WTC11 (cell line): Measurements from ENCODE around the gene IFITM10. TPM values are rescaled to one million over a fixed set of nuclear protein-coding genes. Genes with fewer than 3 reads are reported as not detected.

ENCODE experiments used
- ATAC-seq: fragments of 200-7000 bp; cut with Tn5 transposase; 2 replicates; pipeline ENCODE4 v1.10.0; 2021; ENCODE audit warnings: mild to moderate bottlenecking, moderate library complexity
- CTCF ChIA-PET: fragments of 300-600 bp; sonication (Branson Sonifier 250); formaldehyde crosslinking; loops from one replicate; lab custom pipeline; 2021; ENCODE audit warnings: antibody characterized with exemption; lab: Charles Lee
- POLR2A ChIA-PET: fragments of 350-600 bp; sonication (Branson Sonifier 250); formaldehyde crosslinking; loops from one replicate; lab custom pipeline; 2021; ENCODE audit warnings: antibody characterized with exemption; lab: Charles Lee
- DNase-seq: peaks from one replicate; pipeline ENCODE4 v3.0.0; 2021; ENCODE audit warnings: low spot score
- H3K27ac Mint-ChIP-seq: 2 replicates; pipeline ENCODE4 v1.8.0; 2021; ENCODE audit warnings: mixed read lengths
- H3K27me3 Mint-ChIP-seq: 2 replicates; pipeline ENCODE4 v1.8.0; 2021; ENCODE audit warnings: low read depth, mild to moderate bottlenecking, moderate library complexity, mixed read lengths
- H3K36me3 Mint-ChIP-seq: 2 replicates; pipeline ENCODE4 v1.8.0; 2021; ENCODE audit warnings: mixed read lengths
- H3K4me1 Mint-ChIP-seq: 2 replicates; pipeline ENCODE4 v1.8.0; 2022; ENCODE audit warnings: mixed read lengths
- H3K4me3 Mint-ChIP-seq: 2 replicates; pipeline ENCODE4 v1.8.0; 2021; ENCODE audit warnings: mild to moderate bottlenecking, moderate library complexity, mixed read lengths
- H3K9me3 Mint-ChIP-seq: 2 replicates; pipeline ENCODE4 v1.8.0; 2021; ENCODE audit warnings: mixed read lengths
- AFF4 ChIP-seq: sonication (generic); formaldehyde crosslinking; IDR thresholded peaks from 2 replicates; pipeline ENCODE4 v1.8.1; 2023; ENCODE audit warnings: mild to moderate bottlenecking, missing genetic modification reagents, borderline replicate concordance
- ELF4 ChIP-seq: sonication (generic); formaldehyde crosslinking; IDR thresholded peaks from 2 replicates; pipeline ENCODE4 v1.8.1; 2022; ENCODE audit warnings: low read depth, mild to moderate bottlenecking, moderate library complexity, missing genetic modification reagents
- ESRRA ChIP-seq: sonication (generic); formaldehyde crosslinking; IDR thresholded peaks from 2 replicates; pipeline ENCODE4 v1.8.1; 2022; ENCODE audit warnings: mild to moderate bottlenecking, missing genetic modification reagents, borderline replicate concordance
- GTF2I ChIP-seq: fragments of 250-450 bp; sonication (Bioruptor Pico); conservative IDR thresholded peaks from 2 replicates; pipeline ENCODE4 v1.4.0; 2021; ENCODE audit warnings: mild to moderate bottlenecking
- JAZF1 ChIP-seq: fragments of 250-450 bp; sonication (Bioruptor Pico); IDR thresholded peaks from 2 replicates; pipeline ENCODE4 v1.9.0; 2021; ENCODE audit warnings: moderate library complexity, mild to moderate bottlenecking, inconsistent platforms
- OVOL2 ChIP-seq: fragments of 250-450 bp; sonication (Bioruptor Pico); IDR thresholded peaks from 2 replicates; pipeline ENCODE4 v1.9.0; 2021; ENCODE audit warnings: mild to moderate bottlenecking, borderline replicate concordance
- PRDM15 ChIP-seq: sonication (generic); formaldehyde crosslinking; IDR thresholded peaks from 2 replicates; pipeline ENCODE4 v1.8.0; 2022; ENCODE audit warnings: missing genetic modification reagents
- ZNF232 ChIP-seq: sonication (generic); formaldehyde crosslinking; IDR thresholded peaks from 2 replicates; pipeline ENCODE4 v1.8.0; 2022; ENCODE audit warnings: mild to moderate bottlenecking, missing genetic modification reagents
- total RNA-seq: library from RNA; stranded (reverse); gene quantifications from 3 replicates; pipeline ENCODE4 v1.2.3, GENCODE V29; 2021
- TF ChIP-seq, protein P1 (sequence below): sonication (generic); formaldehyde crosslinking; IDR thresholded peaks from 2 replicates; pipeline ENCODE4 v1.8.1; 2023; ENCODE audit warnings: mild to moderate bottlenecking, moderate library complexity, missing genetic modification reagents
- TF ChIP-seq, protein P2 (sequence below): sonication (generic); formaldehyde crosslinking; IDR thresholded peaks from 2 replicates; pipeline ENCODE4 v1.8.1; 2022; ENCODE audit warnings: low read depth, missing genetic modification reagents, borderline replicate concordance
- TF ChIP-seq, protein P3 (sequence below): sonication (generic); formaldehyde crosslinking; conservative IDR thresholded peaks from 2 replicates; pipeline ENCODE4 v1.8.1; 2023; ENCODE audit warnings: mild to moderate bottlenecking, low read depth, missing genetic modification reagents, moderate library complexity
- TF ChIP-seq, protein P4 (sequence below): fragments of 250-450 bp; sonication (Bioruptor Pico); IDR thresholded peaks from 2 replicates; pipeline ENCODE4 v1.9.0; 2021; ENCODE audit warnings: mild to moderate bottlenecking

Gene IFITM10
- total RNA-seq, 1 experiment from 2014 or later, result 1.7 TPM

GRCh38 chr11:1702506-1702905, 47.9 kb downstream of the IFITM10 start (continued):
- TF ChIP-seq, protein P1, sequence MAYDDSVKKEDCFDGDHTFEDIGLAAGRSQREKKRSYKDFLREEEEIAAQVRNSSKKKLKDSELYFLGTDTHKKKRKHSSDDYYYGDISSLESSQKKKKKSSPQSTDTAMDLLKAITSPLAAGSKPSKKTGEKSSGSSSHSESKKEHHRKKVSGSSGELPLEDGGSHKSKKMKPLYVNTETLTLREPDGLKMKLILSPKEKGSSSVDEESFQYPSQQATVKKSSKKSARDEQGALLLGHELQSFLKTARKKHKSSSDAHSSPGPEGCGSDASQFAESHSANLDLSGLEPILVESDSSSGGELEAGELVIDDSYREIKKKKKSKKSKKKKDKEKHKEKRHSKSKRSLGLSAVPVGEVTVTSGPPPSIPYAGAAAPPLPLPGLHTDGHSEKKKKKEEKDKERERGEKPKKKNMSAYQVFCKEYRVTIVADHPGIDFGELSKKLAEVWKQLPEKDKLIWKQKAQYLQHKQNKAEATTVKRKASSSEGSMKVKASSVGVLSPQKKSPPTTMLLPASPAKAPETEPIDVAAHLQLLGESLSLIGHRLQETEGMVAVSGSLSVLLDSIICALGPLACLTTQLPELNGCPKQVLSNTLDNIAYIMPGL, result no peak
- no peak for TF ChIP-seq ZNF232 (CRISPR knock-in tag)

- CTCF ChIA-PET, result interaction anchor here (0.7 to 2.8 kb wide), 7 partner anchors 49 to 298 kb away, joined by 3 to 17 read pairs (median 3); no protein-coding TSS in a partner anchor
Measured at GRCh38 chr11:1701091-1701807, 49.1 kb downstream of the IFITM10 start.

DNA sequence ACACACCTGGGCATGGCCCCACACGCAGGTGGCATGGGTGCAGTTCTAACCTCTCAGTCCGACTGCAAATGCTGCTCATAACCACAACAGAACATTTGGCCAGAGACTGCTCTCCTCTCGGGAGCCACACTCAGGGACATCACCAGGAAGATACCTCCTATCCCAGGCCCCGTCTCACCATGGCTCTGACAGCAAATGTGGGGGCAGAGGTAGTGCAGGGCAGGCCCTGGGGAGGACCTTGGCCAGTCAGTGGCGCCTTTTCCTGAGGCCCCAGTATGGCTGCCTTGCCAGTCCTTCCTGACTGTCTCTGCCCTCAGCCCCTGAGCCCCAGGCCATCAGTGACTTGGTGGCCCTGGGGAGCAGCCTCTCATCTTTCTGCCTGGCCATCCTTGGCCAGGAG, 50.6 kb downstream of the IFITM10 start:
- no peak for ATAC-seq
- no peak overlapping the region for H3K27ac Mint-ChIP-seq
- ChIA-PET CTCF (interaction anchor here (1.1 to 2.3 kb wide), 3 partner anchors 47 to 177 kb away, joined by 3 to 8 read pairs (median 4); no protein-coding TSS in a partner anchor), POLR2A (no interaction called here)
- no peak overlapping the region for H3K4me3 Mint-ChIP-seq
- no peak for TF ChIP-seq ESRRA (CRISPR knock-in tag)
- TF ChIP-seq JAZF1 (CRISPR knock-in tag), result no peak
- H3K27me3 Mint-ChIP-seq, result peaks cover 32% of the 10 kb centered on the region
- no peak for DNase-seq
- no peaks in the 10 kb centered on the region for H3K4me1 Mint-ChIP-seq
- no peaks in the 10 kb centered on the region for H3K36me3 Mint-ChIP-seq
- peaks cover 27% of the 10 kb centered on the region for H3K9me3 Mint-ChIP-seq

More at GRCh38 chr11:1701091-1701807, 49.1 kb downstream of the IFITM10 start:
- TF ChIP-seq, protein P2, sequence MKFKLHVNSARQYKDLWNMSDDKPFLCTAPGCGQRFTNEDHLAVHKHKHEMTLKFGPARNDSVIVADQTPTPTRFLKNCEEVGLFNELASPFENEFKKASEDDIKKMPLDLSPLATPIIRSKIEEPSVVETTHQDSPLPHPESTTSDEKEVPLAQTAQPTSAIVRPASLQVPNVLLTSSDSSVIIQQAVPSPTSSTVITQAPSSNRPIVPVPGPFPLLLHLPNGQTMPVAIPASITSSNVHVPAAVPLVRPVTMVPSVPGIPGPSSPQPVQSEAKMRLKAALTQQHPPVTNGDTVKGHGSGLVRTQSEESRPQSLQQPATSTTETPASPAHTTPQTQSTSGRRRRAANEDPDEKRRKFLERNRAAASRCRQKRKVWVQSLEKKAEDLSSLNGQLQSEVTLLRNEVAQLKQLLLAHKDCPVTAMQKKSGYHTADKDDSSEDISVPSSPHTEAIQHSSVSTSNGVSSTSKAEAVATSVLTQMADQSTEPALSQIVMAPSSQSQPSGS, result no peak
- TF ChIP-seq GTF2I (CRISPR knock-in tag), result no peak
- TF ChIP-seq, protein P3, sequence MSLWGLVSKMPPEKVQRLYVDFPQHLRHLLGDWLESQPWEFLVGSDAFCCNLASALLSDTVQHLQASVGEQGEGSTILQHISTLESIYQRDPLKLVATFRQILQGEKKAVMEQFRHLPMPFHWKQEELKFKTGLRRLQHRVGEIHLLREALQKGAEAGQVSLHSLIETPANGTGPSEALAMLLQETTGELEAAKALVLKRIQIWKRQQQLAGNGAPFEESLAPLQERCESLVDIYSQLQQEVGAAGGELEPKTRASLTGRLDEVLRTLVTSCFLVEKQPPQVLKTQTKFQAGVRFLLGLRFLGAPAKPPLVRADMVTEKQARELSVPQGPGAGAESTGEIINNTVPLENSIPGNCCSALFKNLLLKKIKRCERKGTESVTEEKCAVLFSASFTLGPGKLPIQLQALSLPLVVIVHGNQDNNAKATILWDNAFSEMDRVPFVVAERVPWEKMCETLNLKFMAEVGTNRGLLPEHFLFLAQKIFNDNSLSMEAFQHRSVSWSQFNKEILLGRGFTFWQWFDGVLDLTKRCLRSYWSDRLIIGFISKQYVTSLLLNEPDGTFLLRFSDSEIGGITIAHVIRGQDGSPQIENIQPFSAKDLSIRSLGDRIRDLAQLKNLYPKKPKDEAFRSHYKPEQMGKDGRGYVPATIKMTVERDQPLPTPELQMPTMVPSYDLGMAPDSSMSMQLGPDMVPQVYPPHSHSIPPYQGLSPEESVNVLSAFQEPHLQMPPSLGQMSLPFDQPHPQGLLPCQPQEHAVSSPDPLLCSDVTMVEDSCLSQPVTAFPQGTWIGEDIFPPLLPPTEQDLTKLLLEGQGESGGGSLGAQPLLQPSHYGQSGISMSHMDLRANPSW (CRISPR knock-in tag), result no peak
- POLR2A ChIA-PET, result no interaction called here
- no peak for ATAC-seq
- peaks cover 43% of the 10 kb centered on the region for H3K27me3 Mint-ChIP-seq
- no peak overlapping the region for H3K4me3 Mint-ChIP-seq
- H3K36me3 Mint-ChIP-seq, result no peaks in the 10 kb centered on the region
- no peak for DNase-seq
- peaks cover 29% of the 10 kb centered on the region for H3K9me3 Mint-ChIP-seq
- no peaks in the 10 kb centered on the region for H3K4me1 Mint-ChIP-seq
- no peak overlapping the region for H3K27ac Mint-ChIP-seq

DNA sequence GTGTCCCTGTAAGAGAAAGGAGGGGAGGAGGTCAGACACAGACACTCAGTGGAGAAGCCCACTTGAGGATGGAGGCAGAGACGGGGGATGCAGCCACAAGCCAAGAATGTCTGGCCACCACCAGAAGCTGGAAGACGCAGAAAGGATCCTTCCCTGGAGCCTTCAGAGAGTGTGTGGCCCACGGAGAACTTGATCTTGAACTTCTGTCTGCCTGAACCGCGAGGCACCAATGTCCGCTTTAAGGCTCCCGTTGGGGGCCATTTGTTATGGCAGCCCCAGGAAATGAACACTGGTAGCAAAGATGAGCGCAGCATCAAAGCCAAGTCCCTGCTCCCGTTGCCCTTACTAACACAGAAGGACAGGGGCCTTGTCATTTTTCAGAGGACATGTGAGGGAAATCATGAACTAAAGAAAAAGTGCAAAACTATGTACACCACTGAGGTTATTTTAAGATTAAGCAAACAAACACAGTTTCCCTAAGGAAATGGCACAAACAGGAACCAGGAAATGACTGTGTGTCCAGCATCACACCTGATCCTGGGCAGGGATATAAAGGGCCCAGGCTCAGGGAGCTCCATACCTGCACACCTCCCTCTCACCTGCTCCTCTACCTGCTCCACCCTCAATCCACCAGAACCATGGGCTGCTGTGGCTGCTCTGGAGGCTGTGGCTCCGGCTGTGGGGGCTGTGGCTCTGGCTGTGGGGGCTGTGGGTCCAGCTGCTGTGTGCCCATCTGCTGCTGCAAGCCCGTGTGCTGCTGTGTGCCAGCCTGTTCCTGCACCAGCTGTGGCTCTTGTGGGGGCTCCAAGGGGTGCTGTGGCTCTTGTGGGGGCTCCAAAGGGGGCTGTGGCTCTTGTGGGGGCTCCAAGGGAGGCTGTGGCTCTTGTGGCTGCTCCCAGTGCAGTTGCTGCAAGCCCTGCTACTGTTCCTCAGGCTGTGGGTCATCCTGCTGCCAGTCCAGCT, 53.5 kb downstream of the IFITM10 start, which contains the start of gene KRTAP5-6:
TSS of gene KRTAP5-6 (plus strand) at position 588 of the 963 bp plus-strand sequence. CDS start at position 639, 51 bp downstream.
- Mint-ChIP-seq H3K9me3 (peaks cover 16% of the 10 kb centered on the region), H3K4me3 (no peak within 1 kb of the TSS), H3K4me1 (peaks cover 3% of the 10 kb centered on the region), H3K36me3 (no peaks in the 10 kb centered on the region), H3K27me3 (peaks cover 25% of the 10 kb centered on the region), H3K27ac (no peak within 1 kb of the TSS)
- no peak for ATAC-seq
- ChIA-PET CTCF (interaction anchor here (0.8 to 1.0 kb wide), 2 partner anchors 44 to 49 kb away, joined by 3 to 4 read pairs; no protein-coding TSS in a partner anchor), POLR2A (no interaction called here)
- DNase-seq, result no peak
- no peak for TF ChIP-seq OVOL2 (CRISPR knock-in tag)
- TF ChIP-seq, protein P4, sequence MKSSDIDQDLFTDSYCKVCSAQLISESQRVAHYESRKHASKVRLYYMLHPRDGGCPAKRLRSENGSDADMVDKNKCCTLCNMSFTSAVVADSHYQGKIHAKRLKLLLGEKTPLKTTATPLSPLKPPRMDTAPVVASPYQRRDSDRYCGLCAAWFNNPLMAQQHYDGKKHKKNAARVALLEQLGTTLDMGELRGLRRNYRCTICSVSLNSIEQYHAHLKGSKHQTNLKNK (CRISPR knock-in tag), result no peak
- no peak for TF ChIP-seq ELF4
- no peak for TF ChIP-seq AFF4
- TF ChIP-seq PRDM15 (CRISPR knock-in tag), result no peak
